A673 (cell line): ENCODE measurements around the gene SPATA31C1. TPM values are rescaled to one million over a fixed set of nuclear protein-coding genes. Genes with fewer than 3 reads are reported as not detected.

ENCODE experiments used
- BruUV-seq: library from RNA; stranded (reverse); fragments of 400-500 nt; replicated peaks from 2 replicates; lab custom pipeline; 2021; lab: Mats Ljungman, UMichigan
- CTCF ChIA-PET: fragments of 300-600 bp; sonication (Branson Sonifier 250); formaldehyde crosslinking; loops from one replicate; lab custom pipeline; 2022; ENCODE audit warnings: antibody characterized with exemption; lab: Charles Lee
- POLR2A ChIA-PET: fragments of 300-600 bp; sonication (Branson Sonifier 250); formaldehyde crosslinking; loops from one replicate; lab custom pipeline; 2022; ENCODE audit warnings: antibody characterized with exemption; ENCODE audit not compliant: low non-redundant PET; lab: Charles Lee
- DNase-seq: peaks from one replicate; pipeline ENCODE4 v3.0.0-alpha.2; 2015; ENCODE audit warnings: low spot score
- H3K27ac ChIP-seq: fragments of 200-600 bp; sonication (generic); 2 replicates; pipeline ENCODE4 v1.5.1; 2016; ENCODE audit warnings: mixed run types, low read depth, mild to moderate bottlenecking, mixed read lengths, antibody characterized with exemption, low read length; ENCODE audit not compliant: poor library complexity, severe bottlenecking
- H3K27me3 ChIP-seq: fragments of 200-600 bp; sonication (generic); replicated peaks from 2 replicates; pipeline ENCODE4 v1.6.1; 2017; ENCODE audit warnings: mixed run types, low read depth, mild to moderate bottlenecking, mixed read lengths, antibody characterized with exemption, low read length; ENCODE audit not compliant: insufficient read depth, poor library complexity
- H3K36me3 ChIP-seq: fragments of 200-600 bp; sonication (generic); 2 replicates; pipeline ENCODE4 v1.6.1; 2016; ENCODE audit warnings: mixed run types, mild to moderate bottlenecking, mixed read lengths, antibody characterized with exemption, low read length; ENCODE audit not compliant: insufficient read depth, poor library complexity, severe bottlenecking
- H3K4me1 ChIP-seq: fragments of 200-600 bp; sonication (generic); 2 replicates; pipeline ENCODE4 v1.6.1; 2017; ENCODE audit warnings: mixed run types, mild to moderate bottlenecking, mixed read lengths, antibody characterized with exemption, low read length; ENCODE audit not compliant: insufficient read depth, poor library complexity, severe bottlenecking
- H3K4me3 ChIP-seq: fragments of 200-600 bp; sonication (generic); 2 replicates; pipeline ENCODE4 v1.5.1; 2016; ENCODE audit warnings: low read depth, mixed run types, mild to moderate bottlenecking, mixed read lengths, low read length; ENCODE audit not compliant: poor library complexity, severe bottlenecking
- H3K9me3 ChIP-seq: fragments of 200-600 bp; sonication (generic); 2 replicates; pipeline ENCODE4 v1.6.1; 2016; ENCODE audit warnings: mixed run types, low read depth, mild to moderate bottlenecking, mixed read lengths, antibody characterized with exemption, low read length; ENCODE audit not compliant: poor library complexity, severe bottlenecking
- CTCF ChIP-seq: fragments of 300-800, 200-600 bp; sonication (generic); conservative IDR thresholded peaks from 2 replicates; pipeline ENCODE4 v1.5.1; 2017; ENCODE audit warnings: low read depth, mild to moderate bottlenecking, antibody characterized with exemption, low read length, moderate library complexity, mixed read lengths
- EZH2 ChIP-seq: fragments of 200-600 bp; sonication (generic); IDR thresholded peaks from 2 replicates; pipeline ENCODE4 v1.6.1; 2017; ENCODE audit warnings: borderline replicate concordance, low read depth, mild to moderate bottlenecking, mixed read lengths, antibody characterized with exemption, low read length; ENCODE audit not compliant: poor library complexity, severe bottlenecking
- intact Hi-C: fragments of 100-400 bp; cut with micrococcal nuclease; formaldehyde crosslinking; loops from one replicate; pipeline ENCODE4 v1.10.0; 2022; ENCODE audit not compliant: unreplicated experiment
- total RNA-seq: library from RNA; stranded (reverse); gene quantifications from 2 replicates; pipeline ENCODE4 v1.2.3, GENCODE V29; 2021

SPATA31C1 gene
- total RNA-seq, 1 experiment from 2014 or later, result not detected

GRCh38 chr9:87886210-87886932 is 31.4 kb upstream of the SPATA31C1 start:
- intact Hi-C loops, result no loop called here
- Histone ChIP-seq H3K36me3 (no peaks in the 10 kb centered on the region), H3K4me1 (no peaks in the 10 kb centered on the region), H3K9me3 (no peaks in the 10 kb centered on the region), H3K4me3 (no peak overlapping the region), H3K27me3 (no peaks in the 10 kb centered on the region), H3K27ac (no peak overlapping the region)
- BruUV-seq, result no TSS peak
- CTCF ChIA-PET, result no interaction called here
- no peak for DNase-seq
- POLR2A ChIA-PET, result no interaction called here
- TF ChIP-seq CTCF, result no peak
- TF ChIP-seq EZH2, result no peak

DNA sequence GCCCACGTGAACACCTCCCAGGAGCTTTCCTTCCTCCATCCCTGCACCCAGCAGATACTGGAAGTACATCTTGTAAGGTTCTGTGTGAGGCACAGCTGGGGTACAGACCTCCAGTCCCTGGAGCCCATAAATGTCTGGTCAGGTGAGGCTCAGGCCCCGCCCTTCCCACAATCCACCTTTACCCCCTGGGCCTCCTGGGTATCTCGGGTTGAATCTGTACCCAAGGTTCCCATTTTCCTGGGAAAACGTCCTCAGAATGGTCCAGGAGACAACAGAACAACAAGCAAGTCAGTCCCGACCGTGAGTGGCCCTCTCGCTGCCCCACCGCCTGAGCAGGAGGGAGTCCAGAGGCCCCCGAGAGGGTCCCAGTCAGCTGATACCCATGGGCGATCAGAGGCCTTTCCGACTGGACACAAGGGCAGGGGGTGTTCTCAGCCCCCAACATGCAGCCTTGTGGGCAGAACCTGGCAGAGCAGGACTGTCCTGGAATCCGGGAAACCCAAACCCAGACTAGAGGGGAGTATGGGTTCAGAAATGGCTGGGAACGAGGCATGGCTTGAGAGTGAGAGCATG is 30.7 kb upstream of the SPATA31C1 start:
- Histone ChIP-seq H3K27ac (no peak overlapping the region), H3K36me3 (no peaks in the 10 kb centered on the region), H3K4me3 (no peak overlapping the region), H3K9me3 (no peaks in the 10 kb centered on the region), H3K27me3 (no peaks in the 10 kb centered on the region), H3K4me1 (no peaks in the 10 kb centered on the region)
- DNase-seq, result no peak
- no TSS peak for BruUV-seq
- ChIA-PET CTCF (no interaction called here), POLR2A (no interaction called here)
- intact Hi-C loops, result no loop called here
- TF ChIP-seq CTCF, result no peak
- no peak for TF ChIP-seq EZH2

GRCh38 chr9:87887661-87888480 is 29.9 kb upstream of the SPATA31C1 start:
- no peak for DNase-seq
- BruUV-seq, result no TSS peak

More at GRCh38 chr9:87887661-87888480, 29.9 kb upstream of the SPATA31C1 start:
- H3K9me3 ChIP-seq, result no peaks in the 10 kb centered on the region
- TF ChIP-seq CTCF (no peak), EZH2 (no peak)
- ChIA-PET CTCF (no interaction called here), POLR2A (no interaction called here)
- H3K27ac ChIP-seq, result no peak overlapping the region
- intact Hi-C loops, result no loop called here
- H3K4me3 ChIP-seq, result no peak overlapping the region
- H3K4me1 ChIP-seq, result no peaks in the 10 kb centered on the region
- H3K27me3 ChIP-seq, result no peaks in the 10 kb centered on the region
- no peaks in the 10 kb centered on the region for H3K36me3 ChIP-seq
